H1 (cell line): ENCODE measurements around the gene IL3. TPM values are rescaled to one million over a fixed set of nuclear protein-coding genes. Genes with fewer than 3 reads are reported as not detected.

ENCODE experiments used
- CTCF ChIA-PET: fragments of 300-600 bp; sonication (Branson Sonifier 250); formaldehyde crosslinking; loops from one replicate; lab custom pipeline; 2021; ENCODE audit not compliant: partially characterized antibody; lab: Charles Lee
- POLR2A ChIA-PET: fragments of 300-600 bp; sonication (Branson Sonifier 250); formaldehyde crosslinking; loops from one replicate; lab custom pipeline; 2021; ENCODE audit warnings: inconsistent platforms; ENCODE audit not compliant: partially characterized antibody; lab: Charles Lee
- DNase-seq, 2 experiments: peaks; one replicate each; pipeline versions ENCODE4 v3.0.0 to v3.0.0-alpha.2; 2010 to 2022; ENCODE audit warnings: low spot score in 2 of 2, low read depth in 1 of 2, mixed read lengths in 1 of 2
- FAIRE-seq: peaks from 2 replicates; lab custom pipeline; 2011; peaks lifted over from hg19 to GRCh38; lab: Jason Lieb, UNC
- H2AFZ ChIP-seq: 2 replicates; pipeline ENCODE4 v1.8.1; 2012; ENCODE audit warnings: low read length, inconsistent platforms
- H2AK5ac ChIP-seq: 2 replicates; pipeline ENCODE4 v1.6.1; 2013; ENCODE audit warnings: low read depth, low read length
- H2BK120ac ChIP-seq: replicated peaks from 2 replicates; pipeline ENCODE3; 2013; ENCODE audit warnings: low read depth, low read length, inconsistent platforms
- H2BK12ac ChIP-seq: 2 replicates; pipeline ENCODE4 v1.6.1; 2013; ENCODE audit warnings: low read depth, low read length
- H2BK15ac ChIP-seq: 2 replicates; pipeline ENCODE4 v1.6.1; 2013; ENCODE audit warnings: low read length
- H2BK20ac ChIP-seq: 2 replicates; pipeline ENCODE4 v1.6.1; 2013; ENCODE audit warnings: low read length
- H2BK5ac ChIP-seq: 2 replicates; pipeline ENCODE4 v1.6.1; 2013; ENCODE audit warnings: low read depth, low read length
- H3K14ac ChIP-seq: 2 replicates; pipeline ENCODE4 v1.6.1; 2013; ENCODE audit warnings: inconsistent platforms; ENCODE audit not compliant: insufficient read length
- H3K18ac ChIP-seq: 2 replicates; pipeline ENCODE4 v1.6.1; 2013; ENCODE audit warnings: low read length; ENCODE audit errors: extremely low read depth
- H3K23ac ChIP-seq: 2 replicates; pipeline ENCODE4 v1.6.1; 2013; ENCODE audit warnings: inconsistent platforms; ENCODE audit not compliant: insufficient read length
- H3K23me2 ChIP-seq: 2 replicates; pipeline ENCODE4 v1.6.1; 2013; ENCODE audit warnings: low read depth, low read length
- H3K27ac ChIP-seq: 2 replicates; pipeline ENCODE4 v1.6.1; 2011; ENCODE audit warnings: low read depth, low read length, inconsistent platforms
- H3K27me3 ChIP-seq, 4 experiments: replicated peaks in 1 of 4; 1 replicate in 1 of 4; 2 replicates in 3 of 4; pipeline versions ENCODE4 v1.6.1 to v1.8.1; 2011 to 2013; ENCODE audit warnings: low read length in 3 of 4, mild to moderate bottlenecking in 3 of 4, inconsistent platforms in 2 of 4, mixed read lengths in 2 of 4, moderate library complexity in 1 of 4; ENCODE audit not compliant: control insufficient read depth in 3 of 4, insufficient read depth in 3 of 4; ENCODE audit errors: extremely low read depth in 1 of 4
- H3K36me3 ChIP-seq, 4 experiments: 2 replicates each; pipeline versions ENCODE4 v1.6.1 to v1.8.1; 2011 to 2013; ENCODE audit warnings: mild to moderate bottlenecking in 4 of 4, low read length in 3 of 4, moderate library complexity in 2 of 4, control low read depth in 1 of 4, inconsistent platforms in 1 of 4; ENCODE audit not compliant: insufficient read depth in 4 of 4, control insufficient read depth in 2 of 4
- H3K4ac ChIP-seq: replicated peaks from 2 replicates; pipeline ENCODE3; 2013; ENCODE audit warnings: low read length, low read depth, mixed read lengths, inconsistent platforms; ENCODE audit not compliant: insufficient read length
- H3K4me1 ChIP-seq, 4 experiments: replicated peaks in 1 of 4; 1 replicate in 1 of 4; 2 replicates in 3 of 4; pipeline versions ENCODE4 v1.6.1 to v1.8.1; 2011 to 2013; ENCODE audit warnings: low read length in 3 of 4, inconsistent platforms in 2 of 4, mixed read lengths in 1 of 4; ENCODE audit not compliant: insufficient read depth in 4 of 4, control insufficient read depth in 3 of 4
- H3K4me2 ChIP-seq, 2 experiments: 2 replicates each; pipeline versions ENCODE4 v1.6.1 to v1.8.1; 2011 to 2013; ENCODE audit warnings: low read depth in 2 of 2, low read length in 2 of 2, control low read depth in 1 of 2, inconsistent platforms in 1 of 2, mild to moderate bottlenecking in 1 of 2; ENCODE audit not compliant: insufficient read depth in 1 of 2
- H3K4me3 ChIP-seq, 4 experiments: fragments of 200-600, 300-600 bp in 1 of 4; sonication (generic), shearing (Covaris generic), sonication (Bioruptor Twin) in 1 of 4; 2 replicates each; pipeline versions ENCODE4 v1.5.1 to v1.8.1; 2011 to 2016; ENCODE audit warnings: low read length in 4 of 4, low read depth in 3 of 4, control low read depth in 2 of 4, inconsistent platforms in 2 of 4, mild to moderate bottlenecking in 2 of 4, mixed read lengths in 1 of 4, moderate library complexity in 1 of 4; ENCODE audit not compliant: insufficient read depth in 2 of 4; ENCODE audit errors: extremely low read depth in 1 of 4
- H3K56ac ChIP-seq: replicated peaks from 2 replicates; pipeline ENCODE3; 2013; ENCODE audit warnings: low read depth, mild to moderate bottlenecking, mixed read lengths, low read length, inconsistent platforms; ENCODE audit not compliant: insufficient read length
- H3K79me1 ChIP-seq: 2 replicates; pipeline ENCODE4 v1.6.1; 2013; ENCODE audit warnings: low read depth, low read length, control low read depth
- H3K79me2 ChIP-seq, 2 experiments: 2 replicates each; pipeline versions ENCODE4 v1.6.1 to v1.8.1; 2012 to 2013; ENCODE audit warnings: low read length in 2 of 2, mild to moderate bottlenecking in 2 of 2, inconsistent platforms in 1 of 2; ENCODE audit not compliant: insufficient read depth in 2 of 2, control insufficient read depth in 1 of 2
- H3K9ac ChIP-seq, 4 experiments: replicated peaks in 1 of 4; 1 replicate in 1 of 4; 2 replicates in 3 of 4; pipeline versions ENCODE4 v1.6.1 to v1.8.1; 2011 to 2013; ENCODE audit warnings: low read depth in 3 of 4, low read length in 3 of 4, control low read depth in 2 of 4, mild to moderate bottlenecking in 2 of 4, moderate library complexity in 2 of 4, inconsistent platforms in 1 of 4; ENCODE audit errors: extremely low read depth in 1 of 4
- H3K9me3 ChIP-seq, 2 experiments: 2 replicates each; pipeline versions ENCODE4 v1.6.1 to v1.8.1; 2012 to 2013; ENCODE audit warnings: mild to moderate bottlenecking in 2 of 2, moderate library complexity in 2 of 2, control low read depth in 1 of 2, inconsistent platforms in 1 of 2, low read depth in 1 of 2, low read length in 1 of 2, mixed read lengths in 1 of 2; ENCODE audit not compliant: insufficient read depth in 2 of 2
- H4K20me1 ChIP-seq, 2 experiments: replicated peaks in 1 of 2; 2 replicates each; pipeline versions ENCODE3 to v1.8.1; 2011 to 2013; ENCODE audit warnings: inconsistent platforms in 2 of 2, low read length in 2 of 2, mild to moderate bottlenecking in 1 of 2; ENCODE audit not compliant: insufficient read depth in 2 of 2, control insufficient read depth in 1 of 2
- H4K5ac ChIP-seq: 2 replicates; pipeline ENCODE4 v1.6.1; 2013; ENCODE audit warnings: low read length, low read depth, mixed read lengths, inconsistent platforms; ENCODE audit not compliant: insufficient read length
- H4K8ac ChIP-seq: 2 replicates; pipeline ENCODE4 v1.8.0; 2013; ENCODE audit warnings: mild to moderate bottlenecking, moderate library complexity, low read length, inconsistent platforms; ENCODE audit not compliant: insufficient read depth; ENCODE audit errors: extremely low read depth
- H4K91ac ChIP-seq: replicated peaks from 2 replicates; pipeline ENCODE3; 2013; ENCODE audit warnings: low read length, mixed read lengths, inconsistent platforms; ENCODE audit not compliant: insufficient read length
- FOSL1 ChIP-seq: IDR thresholded peaks from 2 replicates; pipeline ENCODE4 v1.6.1; 2011; ENCODE audit warnings: mild to moderate bottlenecking, low read depth, low read length, moderate library complexity; ENCODE audit not compliant: insufficient read depth
- KDM1A ChIP-seq: fragments of 200-600, 300-600 bp; sonication (generic); IDR thresholded peaks from 2 replicates; pipeline ENCODE4 v1.7.1; 2016; ENCODE audit warnings: mild to moderate bottlenecking, low read length, borderline replicate concordance
- NANOG ChIP-seq: IDR thresholded peaks from 2 replicates; pipeline ENCODE4 v1.6.1; 2011; ENCODE audit warnings: low read length, low read depth, mild to moderate bottlenecking, inconsistent platforms; ENCODE audit not compliant: insufficient read depth, poor library complexity, severe bottlenecking
- SIX5 ChIP-seq: IDR thresholded peaks from 2 replicates; pipeline ENCODE4 v1.6.1; 2011; ENCODE audit warnings: mild to moderate bottlenecking, low read depth, low read length
- WGBS, 2 experiments: shearing (Covaris generic) in 1 of 2; methylation state at CpG; one replicate each; pipeline versions ENCODE4 v1.1.6 to v1.1.7; 2013 to 2015; ENCODE audit warnings: low lambda C conversion rate in 2 of 2, mixed read lengths in 2 of 2, inconsistent platforms in 1 of 2, low coverage in 1 of 2, missing lambda C conversion rate in 1 of 2; ENCODE audit not compliant: insufficient replicate concordance in 2 of 2, insufficient coverage in 1 of 2, insufficient read length in 1 of 2; ENCODE audit errors: extremely low coverage in 1 of 2, missing lambda C conversion rate in 1 of 2; 5-methylcytosine and 5-hydroxymethylcytosine counted together
- polyA plus RNA-seq, 7 experiments: library from polyadenylated mRNA; depleted of rRNA in 3 of 7; stranded (reverse) in 5 of 7; unstranded in 2 of 7; fragments of >200 nt in 5 of 7; fragments of 200-250 nt in 2 of 7; gene quantifications; 1 replicate in 5 of 7; 2 replicates in 1 of 7; 4 replicates in 1 of 7; pipeline versions ENCODE4 v1.2.1 to v1.2.3, GENCODE V29; 2011 to 2013; ENCODE audit warnings: missing spikeins in 2 of 7, mixed read lengths in 2 of 7
- total RNA-seq: library from RNA; stranded (reverse); fragmentation: NEBNext Ultra II Directional; extraction: Animal tissue kit (Norgen Biotek cat#: 25700); gene quantifications from 2 replicates; pipeline ENCODE4 v1.2.1, GENCODE V29; 2021
- TF ChIP-seq, protein P1 (sequence below): IDR thresholded peaks from 2 replicates; pipeline ENCODE4 v1.6.1; 2011; ENCODE audit warnings: low read depth, mild to moderate bottlenecking, low read length; ENCODE audit not compliant: insufficient read depth

The IL3 gene
- total and polyA plus RNA-seq, 2 of the 8 experiments (the other 6 are each of a cell fraction or from before 2014, with no cell fraction given) = not detected

DNA sequence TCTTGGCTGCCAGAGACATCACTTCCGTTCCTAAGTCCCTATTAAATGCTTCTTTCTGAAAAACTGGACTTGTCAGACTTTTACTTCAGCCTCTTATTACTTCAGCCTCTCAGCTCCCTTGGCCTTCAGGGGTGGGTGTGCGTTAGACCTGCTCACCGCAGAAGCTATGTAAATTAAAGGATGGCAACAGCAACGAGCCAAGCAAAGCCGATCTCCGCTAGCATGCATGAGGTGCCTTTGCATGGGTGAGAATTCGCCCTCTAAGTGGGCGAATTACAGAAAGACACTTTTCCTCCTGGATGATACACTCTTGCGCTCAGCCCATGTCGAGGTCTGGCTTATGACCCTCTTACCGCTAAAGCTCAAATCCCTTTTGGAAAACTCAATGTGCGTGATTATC lies 10.9 kb upstream of the IL3 start:
- Histone ChIP-seq H2BK5ac (no peak overlapping the region), H4K91ac (no peak overlapping the region), H3K27me3 (no peaks in the 10 kb centered on the region), H2BK15ac (no peak overlapping the region), H3K23ac (no peak overlapping the region), H3K4ac (no peak overlapping the region), H3K27ac (no peak overlapping the region), H3K9ac (no peak overlapping the region), H4K20me1 (no peaks in the 10 kb centered on the region), H2BK20ac (no peak overlapping the region), H3K4me2 (no peak overlapping the region), H2AK5ac (no peak overlapping the region), H3K14ac (no peak overlapping the region), H3K4me3 (no peak overlapping the region), H3K79me1 (no peaks in the 10 kb centered on the region), H3K9me3 (no peaks in the 10 kb centered on the region), H3K36me3 (no peaks in the 10 kb centered on the region), H2BK12ac (no peak overlapping the region), H3K56ac (no peak overlapping the region), H3K79me2 (no peaks in the 10 kb centered on the region), H3K23me2 (no peaks in the 10 kb centered on the region), H4K8ac (no peak overlapping the region), H3K18ac (no peak overlapping the region), H3K4me1 (peaks cover 0 to 5% (median 1%) of the 10 kb centered on the region in 4 experiments; a peak in 2 of 7 replicates), H2AFZ (no peak overlapping the region), H2BK120ac (no peak overlapping the region), H4K5ac (no peak overlapping the region)
- DNase-seq (peak in 1 of 2 experiments; percentile 24), FAIRE-seq (no peak)
- CTCF ChIA-PET = interaction anchor here (0.8 to 2.5 kb wide), 6 partner anchors 13 to 239 kb away, joined by 3 to 20 read pairs (median 4); no protein-coding TSS in a partner anchor
- WGBS, 2 experiments = 93% methylated on average over 12 of the region's 12 CpGs; no CpG with 5 or more reads in 1 of the 2 experiments
- POLR2A ChIA-PET = no interaction called here
- TF ChIP-seq SIX5 (no peak), KDM1A (no peak), FOSL1 (no peak), NANOG (no peak)
- TF ChIP-seq, protein P1, sequence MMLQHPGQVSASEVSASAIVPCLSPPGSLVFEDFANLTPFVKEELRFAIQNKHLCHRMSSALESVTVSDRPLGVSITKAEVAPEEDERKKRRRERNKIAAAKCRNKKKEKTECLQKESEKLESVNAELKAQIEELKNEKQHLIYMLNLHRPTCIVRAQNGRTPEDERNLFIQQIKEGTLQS = no peak
